Middle frontal gyrus (tissue), 1 donor: Measurements from ENCODE around the gene KIRREL3.

Experiments used
- DNase-seq: peaks from one replicate; pipeline ENCODE4 v3.0.0-alpha.2; 2015; ENCODE audit warnings: low spot score; ENCODE audit errors: extremely low spot score

The KIRREL3 gene

GRCh38 chr11:126639692-126640091 lies 360.9 kb downstream of the KIRREL3 start:
- DNase-seq = no peak

GRCh38 chr11:126638648-126639047 lies 361.9 kb downstream of the KIRREL3 start:
- DNase-seq = no peak

GRCh38 chr11:126637795-126638175 lies 362.8 kb downstream of the KIRREL3 start:
- DNase-seq = no peak

GRCh38 chr11:126636911-126637794 lies 363.4 kb downstream of the KIRREL3 start:
- no peak for DNase-seq

GRCh38 chr11:126635511-126635910 lies 365.1 kb downstream of the KIRREL3 start:
- DNase-seq = no peak

- DNase-seq = no peak
Observed at GRCh38 chr11:126634963-126635362, 365.6 kb downstream of the KIRREL3 start.

- no peak for DNase-seq
Observed at GRCh38 chr11:126633330-126633729, 367.2 kb downstream of the KIRREL3 start.

GRCh38 chr11:126630893-126631798 lies 369.4 kb downstream of the KIRREL3 start:
- DNase-seq = no peak

- no peak for DNase-seq
Observed at GRCh38 chr11:126630488-126630887, 370.1 kb downstream of the KIRREL3 start.

- DNase-seq = peak; percentile 28
Observed at GRCh38 chr11:126628790-126629621, 371.6 kb downstream of the KIRREL3 start.

- no peak for DNase-seq
Observed at GRCh38 chr11:126628450-126628789, 372.1 kb downstream of the KIRREL3 start.

- no peak for DNase-seq
Observed at GRCh38 chr11:126627421-126627820, 373.1 kb downstream of the KIRREL3 start.

- no peak for DNase-seq
Observed at GRCh38 chr11:126624506-126624905, 376.1 kb downstream of the KIRREL3 start.

- DNase-seq = no peak
Observed at GRCh38 chr11:126619516-126619915, 381.1 kb downstream of the KIRREL3 start.

- no peak for DNase-seq
Observed at GRCh38 chr11:126615845-126616244, 384.7 kb downstream of the KIRREL3 start.

GRCh38 chr11:126613272-126613671 lies 387.3 kb downstream of the KIRREL3 start:
- no peak for DNase-seq

GRCh38 chr11:126612671-126613070 lies 387.9 kb downstream of the KIRREL3 start:
- no peak for DNase-seq

GRCh38 chr11:126611438-126611837 lies 389.1 kb downstream of the KIRREL3 start:
- DNase-seq = no peak

GRCh38 chr11:126608658-126609057 lies 391.9 kb downstream of the KIRREL3 start:
- no peak for DNase-seq

- DNase-seq = no peak
Observed at GRCh38 chr11:126607776-126608541, 392.6 kb downstream of the KIRREL3 start.

- peak; percentile 34 for DNase-seq
Observed at GRCh38 chr11:126607374-126607773, 393.2 kb downstream of the KIRREL3 start.
